CD4-positive, alpha-beta T cell treated with Interleukin-10 for 1 hour (primary cell): ENCODE measurements around the gene DDRGK1.
"Not testable (repeated sequence)": the region's sequence is repeated elsewhere in the genome, so short reads cannot be mapped to it uniquely, and the experiment has no call there.

Experiments used
- DNase-seq: peaks from one replicate; pipeline ENCODE4 v3.0.0-alpha.2; 2020

Gene DDRGK1

GRCh38 chr20:3233991-3234498 lies 29.6 kb upstream of the DDRGK1 start:
- no peak for DNase-seq

- DNase-seq = no peak
Observed at GRCh38 chr20:3233131-3233990, 28.9 kb upstream of the DDRGK1 start.

DNA sequence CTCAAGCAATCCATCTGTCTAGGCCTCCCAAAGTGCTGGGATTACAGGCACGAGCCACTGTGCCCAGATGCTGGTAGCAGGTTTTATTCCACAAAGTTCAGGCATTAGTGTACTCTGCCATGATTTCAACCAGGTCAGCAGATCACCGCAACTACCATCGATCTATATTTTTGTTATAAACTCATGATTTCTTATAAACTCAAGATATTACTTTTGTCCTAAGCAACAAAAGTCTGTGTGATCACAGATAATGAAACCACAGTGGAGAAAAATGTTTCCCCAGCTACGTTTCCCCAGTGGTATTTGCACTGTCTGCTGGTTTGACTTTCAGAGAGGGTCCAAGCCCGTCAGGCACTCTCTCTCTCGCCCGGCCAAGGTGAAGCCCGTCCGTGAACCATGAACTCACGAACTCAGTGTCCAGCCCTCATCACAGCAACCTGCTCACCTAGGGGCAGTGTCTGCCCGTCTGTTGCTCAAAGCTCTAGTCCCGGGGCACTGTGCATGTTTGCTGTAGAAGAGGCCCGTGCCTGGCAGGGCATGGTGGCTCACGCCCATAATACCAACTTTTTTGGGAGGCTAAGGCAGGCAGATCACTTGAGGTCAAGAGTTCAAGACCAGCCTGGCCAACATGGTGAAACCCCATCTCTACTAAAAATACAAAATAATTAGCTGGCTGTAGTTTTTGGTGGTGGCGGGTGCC lies 27.6 kb upstream of the DDRGK1 start:
- no peak for DNase-seq

- no peak for DNase-seq
Observed at GRCh38 chr20:3231116-3231515, 26.6 kb upstream of the DDRGK1 start.

- no peak for DNase-seq
Observed at GRCh38 chr20:3229798-3230197, 25.3 kb upstream of the DDRGK1 start.

- no peak for DNase-seq
Observed at GRCh38 chr20:3229158-3229557, 24.7 kb upstream of the DDRGK1 start.

DNA sequence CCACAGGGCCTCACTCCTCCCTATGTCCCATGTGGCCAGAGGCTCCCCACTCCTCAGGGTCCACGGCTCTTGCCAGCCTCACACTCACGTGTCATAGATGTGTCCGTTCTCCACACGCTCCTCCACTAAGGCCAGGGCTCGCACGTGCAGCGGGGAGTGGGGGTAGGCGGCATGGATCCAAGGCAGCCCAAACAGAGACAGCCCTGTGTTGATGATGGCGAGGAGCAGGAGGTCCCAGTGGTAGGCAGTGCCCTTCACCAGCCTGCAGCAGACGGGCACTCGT lies 24.2 kb upstream of the DDRGK1 start:
- DNase-seq = no peak

- no peak for DNase-seq
Observed at GRCh38 chr20:3227936-3228749, 23.7 kb upstream of the DDRGK1 start.

GRCh38 chr20:3227506-3227905 lies 23.0 kb upstream of the DDRGK1 start:
- DNase-seq = no peak

GRCh38 chr20:3226864-3227263 lies 22.4 kb upstream of the DDRGK1 start:
- no peak for DNase-seq

- DNase-seq = no peak
Observed at GRCh38 chr20:3226093-3226492, 21.6 kb upstream of the DDRGK1 start.

DNA sequence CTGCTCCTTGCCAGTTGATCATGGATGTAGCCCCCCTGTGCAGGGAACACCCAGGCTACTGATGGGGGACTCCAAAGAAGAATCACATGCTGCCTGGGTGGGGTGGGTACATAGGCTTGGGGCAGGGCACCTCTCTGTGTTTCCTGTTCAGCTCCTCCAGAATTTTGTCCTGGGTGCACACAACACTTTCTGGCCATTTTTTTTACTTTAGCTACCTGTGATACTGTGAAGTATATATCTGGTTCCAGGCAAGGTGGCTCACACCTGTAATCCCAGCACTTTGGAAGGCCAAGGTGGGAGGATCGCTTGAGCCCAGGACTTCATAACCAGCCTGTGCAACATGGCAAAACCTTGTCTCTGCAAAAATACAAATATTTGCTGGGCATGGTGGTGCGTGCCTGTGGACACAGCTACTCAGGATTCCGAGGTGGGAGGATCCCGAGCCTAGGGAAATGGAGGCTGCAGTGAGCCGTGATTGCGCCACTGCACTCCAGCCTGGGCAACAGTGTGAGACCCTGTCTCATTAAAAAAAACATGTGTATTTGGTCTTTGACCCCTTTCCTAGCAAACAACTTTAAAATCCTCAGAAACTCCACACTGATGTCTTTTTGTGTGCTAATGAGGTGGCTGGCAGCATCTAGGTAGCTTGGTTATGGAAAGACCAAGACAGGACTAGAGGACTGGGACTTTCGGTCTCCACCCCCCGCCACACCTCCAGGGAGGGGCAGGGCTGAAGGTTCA lies 20.4 kb upstream of the DDRGK1 start:
- no peak for DNase-seq

DNA sequence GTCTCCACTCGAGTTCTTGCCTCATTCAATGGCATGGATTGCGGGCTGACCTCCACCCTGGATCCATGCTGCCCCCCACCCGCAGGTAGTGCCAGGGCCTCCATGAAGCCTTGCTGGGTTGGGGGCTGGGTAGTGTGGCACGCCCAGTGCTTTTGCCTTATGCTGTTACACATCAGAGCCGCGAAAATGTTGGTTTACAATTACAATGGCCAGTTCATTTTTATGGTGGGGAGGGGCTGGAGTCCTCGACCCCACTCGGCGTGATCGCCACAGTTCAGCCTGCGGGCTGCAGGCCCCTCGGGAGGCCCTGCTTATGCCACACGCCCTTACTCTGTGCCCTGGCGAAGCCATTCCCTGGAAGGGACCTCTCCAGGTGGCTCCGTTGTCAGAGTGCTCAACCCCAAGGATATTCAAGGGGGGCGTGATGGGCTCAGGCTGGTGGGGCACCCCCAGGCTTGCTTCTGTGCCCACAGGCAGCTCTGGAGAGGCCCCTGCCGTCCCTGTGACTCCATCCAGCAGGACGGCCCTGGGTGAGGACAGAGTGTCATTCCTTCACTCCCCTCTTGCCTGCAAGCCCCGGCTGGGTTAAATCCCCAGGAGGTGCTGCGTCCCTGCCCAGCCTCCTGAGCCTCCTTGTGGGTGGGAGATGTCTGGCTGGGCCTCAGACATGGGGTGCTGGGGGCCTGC lies 19.7 kb upstream of the DDRGK1 start:
- DNase-seq = no peak

DNA sequence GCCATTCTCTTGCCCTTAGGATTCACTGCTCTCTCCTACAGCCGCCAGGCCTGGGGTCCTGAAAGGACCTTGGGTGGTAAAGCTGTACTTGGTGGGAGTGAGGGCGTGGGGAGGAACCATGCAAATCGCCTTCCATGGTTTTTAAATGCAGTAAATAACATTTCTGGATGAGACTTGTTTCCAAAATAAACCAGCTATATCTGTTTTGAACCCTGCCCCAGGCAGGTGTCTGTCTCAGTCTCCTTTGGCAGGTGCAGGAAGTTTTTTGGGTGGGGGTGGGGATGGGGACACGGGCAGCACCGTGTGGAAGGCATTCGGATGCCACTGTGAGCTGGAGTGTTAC lies 19.1 kb upstream of the DDRGK1 start:
- no peak for DNase-seq

DNA sequence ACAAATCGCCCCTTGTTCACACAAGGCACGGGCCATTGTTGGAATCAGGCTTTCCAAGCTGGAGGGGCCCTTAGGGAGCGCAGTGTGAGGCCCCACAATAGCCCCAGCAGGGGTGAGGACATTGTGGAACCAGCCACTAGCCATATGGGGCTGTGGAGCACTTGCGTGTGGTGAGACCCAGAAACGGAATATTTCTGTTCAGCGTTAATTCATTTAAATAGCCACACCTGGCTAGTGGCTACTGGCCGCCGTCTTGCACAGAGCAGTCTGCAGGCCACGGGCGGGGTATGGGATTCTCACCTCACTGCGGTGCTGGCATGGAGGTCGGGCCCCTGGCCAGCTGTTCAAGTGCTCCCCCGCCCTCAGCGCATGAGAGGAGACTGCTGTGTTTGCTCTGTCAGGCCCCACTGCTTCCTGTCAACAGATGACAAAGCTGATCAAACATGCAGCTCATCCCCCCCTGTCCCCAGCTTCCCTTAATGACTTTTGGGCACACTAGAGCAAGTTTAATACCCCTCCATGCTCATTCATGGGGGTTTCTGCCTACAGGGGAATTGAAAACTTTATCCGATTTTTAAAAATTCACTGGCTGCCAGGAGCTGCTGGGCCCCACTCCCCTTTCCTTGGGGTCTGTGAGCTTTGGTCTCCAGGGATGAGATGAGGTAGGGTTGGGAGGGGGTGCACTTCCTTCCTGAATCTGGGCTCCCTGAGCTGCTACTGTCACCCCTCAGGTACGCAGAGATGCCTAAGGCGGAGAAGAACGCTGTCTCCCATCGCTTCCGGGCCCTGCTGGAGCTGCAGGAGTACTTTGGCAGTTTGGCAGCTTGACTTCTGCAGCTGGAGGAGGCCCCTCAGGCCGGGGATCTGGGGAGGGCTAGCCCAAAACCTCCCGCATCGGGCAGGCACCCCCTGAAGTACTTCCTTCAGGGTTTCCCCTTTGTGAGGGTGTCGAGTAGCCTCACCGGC lies 18.4 kb upstream of the DDRGK1 start:
- peak; percentile 16 for DNase-seq

DNA sequence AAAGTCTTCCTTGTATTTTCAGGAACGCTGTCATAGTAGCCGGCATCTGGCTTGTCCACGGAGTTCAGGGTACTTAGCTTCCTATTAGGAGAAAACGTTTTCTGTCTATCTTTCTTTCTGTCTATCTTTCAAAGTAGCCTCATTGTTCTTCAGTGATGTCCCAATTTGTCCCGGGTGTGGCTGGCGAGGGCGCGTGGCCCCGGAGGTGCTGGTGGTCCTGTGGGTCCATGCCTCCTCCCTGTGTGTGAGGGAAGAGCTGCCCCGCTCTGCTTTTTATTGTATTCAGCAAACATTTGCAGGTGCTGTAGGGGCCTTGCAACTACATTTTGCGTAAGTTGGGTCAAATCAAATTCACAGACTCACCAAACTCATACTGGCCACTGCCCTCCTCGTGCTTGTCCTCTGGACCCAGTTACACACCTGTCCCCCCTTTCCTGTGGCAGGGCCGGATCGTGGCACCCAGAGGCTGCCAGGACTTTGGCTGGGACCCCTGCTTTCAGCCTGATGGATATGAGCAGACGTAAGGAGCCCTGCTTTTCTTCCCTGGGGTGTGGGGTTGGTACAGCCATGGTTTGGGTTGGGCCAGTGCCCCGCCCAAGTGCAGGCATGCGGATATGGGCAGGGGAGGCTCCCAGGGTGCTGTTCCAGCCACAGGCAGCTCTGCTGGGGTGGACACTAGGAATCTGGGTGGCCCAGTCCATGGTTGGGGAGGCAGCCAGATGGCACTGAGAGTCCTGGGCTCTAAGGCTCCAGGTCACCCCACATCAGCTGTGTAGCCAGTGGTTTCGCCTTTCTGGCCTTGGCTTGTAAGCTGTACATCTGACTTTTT lies 17.1 kb upstream of the DDRGK1 start:
- no peak for DNase-seq

DNA sequence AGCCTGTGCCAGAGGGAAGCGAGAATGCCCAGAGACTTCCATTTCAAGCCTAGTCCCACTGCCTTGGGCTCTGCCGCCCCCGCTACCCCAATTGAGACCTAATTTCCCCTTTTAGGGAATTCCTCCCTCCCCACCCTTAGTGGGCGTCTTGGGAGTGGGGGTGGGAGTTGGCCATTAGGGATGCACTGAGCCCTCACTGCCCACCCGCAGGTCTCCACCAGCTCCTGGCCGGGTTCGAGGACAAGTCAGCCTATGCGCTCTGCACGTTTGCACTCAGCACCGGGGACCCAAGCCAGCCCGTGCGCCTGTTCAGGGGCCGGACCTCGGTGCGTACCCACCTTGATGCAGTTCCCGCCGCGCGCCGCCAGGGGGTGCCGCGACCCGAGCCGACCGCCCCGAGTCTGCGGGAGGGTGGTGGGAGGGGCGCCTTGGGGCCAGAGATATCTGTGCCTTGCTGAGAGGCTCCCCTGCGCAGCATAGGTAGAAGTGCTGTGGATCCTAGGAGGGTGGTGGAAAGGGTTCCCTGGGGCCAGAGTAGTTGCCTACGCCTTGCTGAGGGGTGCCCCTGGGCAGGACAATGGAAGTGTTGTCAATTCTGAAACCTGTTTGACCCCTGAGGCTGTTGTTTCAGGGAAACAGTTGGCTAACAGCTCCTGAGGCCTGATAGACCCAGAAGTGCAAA lies 14.0 kb upstream of the DDRGK1 start:
- peak; percentile 77 for DNase-seq

DNA sequence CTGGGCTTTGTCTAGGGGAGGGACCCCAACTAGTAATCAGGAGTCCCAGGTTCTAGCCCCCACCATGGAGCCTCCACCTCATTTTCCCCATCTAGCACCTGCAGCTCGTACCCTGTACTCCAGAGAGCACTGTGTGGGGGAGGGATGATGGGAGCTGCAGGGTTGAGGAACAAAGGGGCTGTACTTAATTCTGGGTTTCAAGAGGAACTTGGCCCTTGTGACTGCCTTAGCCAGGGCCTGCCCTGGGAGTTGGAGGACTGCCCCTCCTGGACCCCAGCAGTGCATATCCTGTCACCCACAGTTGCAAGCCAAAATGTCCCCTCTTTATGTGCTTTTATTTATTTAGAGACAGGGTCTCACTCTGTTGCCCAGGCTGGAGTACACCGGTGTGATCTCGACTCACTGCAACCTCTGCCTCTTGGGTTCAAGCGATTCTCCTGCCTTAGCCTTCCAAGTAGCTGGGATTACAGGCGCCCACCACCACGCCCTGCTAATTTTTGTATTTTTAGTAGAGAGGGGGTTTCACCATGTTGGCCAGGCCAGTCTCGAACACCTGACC lies 11.0 kb upstream of the DDRGK1 start:
- DNase-seq = not testable (repeated sequence)

DNA sequence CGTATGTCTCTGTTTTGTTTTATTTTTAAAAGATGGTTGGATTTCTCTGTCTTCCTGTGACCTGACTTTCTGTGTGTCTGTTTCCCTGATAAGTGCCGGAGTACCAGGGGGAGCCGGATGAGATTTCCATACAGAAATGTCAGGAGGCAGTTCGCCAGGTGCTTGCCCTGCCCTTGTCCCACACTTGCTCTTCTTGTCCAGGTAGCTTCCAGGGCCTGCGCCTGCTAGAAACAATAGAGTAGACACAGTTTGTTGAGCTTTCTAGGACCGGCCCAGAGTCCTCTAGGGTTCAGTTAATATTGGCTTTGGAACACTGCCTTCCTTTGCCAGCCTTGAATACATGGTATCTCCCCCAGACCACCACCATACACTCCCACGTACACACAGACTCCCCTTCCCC lies 8.7 kb upstream of the DDRGK1 start:
- no peak for DNase-seq
